NCI-H748 (cell line): Measurements from ENCODE around the gene UTF1.

Experiments
- DNase-seq: peaks from one replicate; lab custom pipeline; 2025; ENCODE audit not compliant: unreplicated experiment; lab: John Stamatoyannopoulos, UW

Gene UTF1

GRCh38 chr10:133230044-133230361, at the start of gene UTF1:
Gene UTF1 (plus strand): TSS chr10:133230217. CDS start chr10:133230289, 72 bp downstream.
- DNase-seq: no peak

- no peak for DNase-seq
These were observed 48.9 kb upstream of the UTF1 start for GRCh38 chr10:133180965-133181639.

GRCh38 chr10:133182190-133182589, 47.8 kb upstream of the UTF1 start:
- no peak for DNase-seq

- no peak for DNase-seq
These were observed 47.0 kb upstream of the UTF1 start for GRCh38 chr10:133182791-133183645.

- DNase-seq: no peak
These were observed 46.2 kb upstream of the UTF1 start for GRCh38 chr10:133183646-133184378.

GRCh38 chr10:133184591-133185244, 45.3 kb upstream of the UTF1 start:
- DNase-seq: no peak

GRCh38 chr10:133185421-133185820, 44.6 kb upstream of the UTF1 start:
- DNase-seq: no peak

GRCh38 chr10:133185916-133186315, 44.1 kb upstream of the UTF1 start:
- DNase-seq: no peak

- DNase-seq: no peak
These were observed 43.5 kb upstream of the UTF1 start for GRCh38 chr10:133186416-133187090.

- DNase-seq: no peak
These were observed 42.7 kb upstream of the UTF1 start for GRCh38 chr10:133187091-133187905.

GRCh38 chr10:133187906-133188681, 41.9 kb upstream of the UTF1 start:
- no peak for DNase-seq

GRCh38 chr10:133189256-133189655, 40.8 kb upstream of the UTF1 start:
- DNase-seq: no peak

GRCh38 chr10:133189726-133190125, 40.3 kb upstream of the UTF1 start:
- no peak for DNase-seq

GRCh38 chr10:133190225-133190624, 39.8 kb upstream of the UTF1 start:
- DNase-seq: no peak

- no peak for DNase-seq
These were observed 38.4 kb upstream of the UTF1 start for GRCh38 chr10:133191651-133192050.

- no peak for DNase-seq
These were observed 35.9 kb upstream of the UTF1 start for GRCh38 chr10:133194151-133194550.

GRCh38 chr10:133195096-133195495, 34.9 kb upstream of the UTF1 start:
- DNase-seq: no peak

GRCh38 chr10:133195611-133196010, 34.4 kb upstream of the UTF1 start:
- no peak for DNase-seq

- DNase-seq: no peak
These were observed 33.6 kb upstream of the UTF1 start for GRCh38 chr10:133196221-133196915.
